Measurements from ENCODE around the gene SF3B2.

Gene SF3B2

GRCh38 chr11:66004186-66004585 lies 48.0 kb upstream of the SF3B2 start:
- TF ChIP-seq EZH2 (IDR thresholded peaks at IDR 0.05; ENCODE audit: borderline replicate concordance, low read depth, low read length, severe bottlenecking) (no peak), CTCF (IDR thresholded peaks at IDR 0.05; ENCODE audit: borderline replicate concordance, extremely low read depth, low read length, poor library complexity, severe bottlenecking) (no peak)
- Histone ChIP-seq H3K79me2 (ENCODE audit: insufficient read depth, low read length) (peaks cover 41% of the 10 kb centered on the region), H3K4me2 (ENCODE audit: insufficient read depth, low read length) (no peak overlapping the region), H3K9ac (ENCODE audit: low read depth, low read length) (no peak overlapping the region), H2AFZ (ENCODE audit: low read depth, low read length) (no peak overlapping the region), H4K20me1 (ENCODE audit: insufficient read depth, low read length) (peaks cover 41% of the 10 kb centered on the region), H3K27ac (ENCODE audit: low read length) (no peak overlapping the region), H3K4me1 (ENCODE audit: insufficient read depth, low read length) (peaks cover 47% of the 10 kb centered on the region), H3K36me3 (ENCODE audit: insufficient read depth, low read length) (peaks cover 42% of the 10 kb centered on the region), H3K9me3 (ENCODE audit: insufficient read depth, low read length, severe bottlenecking) (no peaks in the 10 kb centered on the region), H3K4me3 (ENCODE audit: low read depth in 1 of 2, low read length in 2 of 2) (no peak overlapping the region), H3K27me3 (ENCODE audit: insufficient read depth, low read length, poor library complexity) (no peaks in the 10 kb centered on the region)
- ATAC-seq (ENCODE audit: insufficient read depth, low read depth), result no peak
- DNase-seq, result peak; percentile 25

GRCh38 chr11:66006134-66006890 lies 45.9 kb upstream of the SF3B2 start:
- Histone ChIP-seq H3K4me2 (ENCODE audit: insufficient read depth, low read length) (no peak overlapping the region), H3K4me1 (ENCODE audit: insufficient read depth, low read length) (peaks cover 30% of the 10 kb centered on the region), H2AFZ (ENCODE audit: low read depth, low read length) (no peak overlapping the region), H3K9ac (ENCODE audit: low read depth, low read length) (no peak overlapping the region), H3K36me3 (ENCODE audit: insufficient read depth, low read length) (peaks cover 28% of the 10 kb centered on the region), H3K27ac (ENCODE audit: low read length) (peak overlapping the region; percentile 34; the same call in 1 of the 2 replicates), H3K4me3 (ENCODE audit: low read depth in 1 of 2, low read length in 2 of 2) (no peak overlapping the region), H3K9me3 (ENCODE audit: insufficient read depth, low read length, severe bottlenecking) (no peaks in the 10 kb centered on the region), H3K27me3 (ENCODE audit: insufficient read depth, low read length, poor library complexity) (no peaks in the 10 kb centered on the region), H3K79me2 (ENCODE audit: insufficient read depth, low read length) (peaks cover 22% of the 10 kb centered on the region), H4K20me1 (ENCODE audit: insufficient read depth, low read length) (peaks cover 29% of the 10 kb centered on the region; the same call in 1 of the 2 replicates)
- TF ChIP-seq CTCF (IDR thresholded peaks at IDR 0.05; ENCODE audit: borderline replicate concordance, extremely low read depth, low read length, poor library complexity, severe bottlenecking) (no peak), EZH2 (IDR thresholded peaks at IDR 0.05; ENCODE audit: borderline replicate concordance, low read depth, low read length, severe bottlenecking) (no peak)
- no peak for DNase-seq
- no peak for ATAC-seq (ENCODE audit: insufficient read depth, low read depth)

- no peak for ATAC-seq (ENCODE audit: insufficient read depth, low read depth)
These were observed 45.3 kb upstream of the SF3B2 start for GRCh38 chr11:66006891-66007176.

More at GRCh38 chr11:66006891-66007176, 45.3 kb upstream of the SF3B2 start:
- Histone ChIP-seq H3K27me3 (ENCODE audit: insufficient read depth, low read length, poor library complexity) (no peaks in the 10 kb centered on the region), H3K4me1 (ENCODE audit: insufficient read depth, low read length) (peaks cover 30% of the 10 kb centered on the region), H3K27ac (ENCODE audit: low read length) (peak overlapping the region; percentile 34; the same call in 1 of the 2 replicates), H2AFZ (ENCODE audit: low read depth, low read length) (no peak overlapping the region), H3K9me3 (ENCODE audit: insufficient read depth, low read length, severe bottlenecking) (no peaks in the 10 kb centered on the region), H3K4me2 (ENCODE audit: insufficient read depth, low read length) (no peak overlapping the region), H3K36me3 (ENCODE audit: insufficient read depth, low read length) (peaks cover 28% of the 10 kb centered on the region), H3K79me2 (ENCODE audit: insufficient read depth, low read length) (peaks cover 17% of the 10 kb centered on the region), H3K4me3 (ENCODE audit: low read depth in 1 of 2, low read length in 2 of 2) (no peak overlapping the region), H3K9ac (ENCODE audit: low read depth, low read length) (peak overlapping the region; percentile 3; the same call in 1 of the 2 replicates), H4K20me1 (ENCODE audit: insufficient read depth, low read length) (peaks cover 25% of the 10 kb centered on the region; the same call in 1 of the 2 replicates)
- TF ChIP-seq CTCF (IDR thresholded peaks at IDR 0.05; ENCODE audit: borderline replicate concordance, extremely low read depth, low read length, poor library complexity, severe bottlenecking), result no peak
- no peak for TF ChIP-seq EZH2 (IDR thresholded peaks at IDR 0.05; ENCODE audit: borderline replicate concordance, low read depth, low read length, severe bottlenecking)
- DNase-seq, result no peak

Data from DND-41 (cell line).